Measurements from ENCODE around the gene DDI2. TPM values are rescaled to one million over a fixed set of nuclear protein-coding genes. Genes with fewer than 3 reads are reported as not detected.
A peak's percentile ranks its signal among the peaks of the same experiment; 100 is the strongest.
"Not testable (repeated sequence)": the region's sequence is repeated elsewhere in the genome, so short reads cannot be mapped to it uniquely, and the experiment has no call there.

The DDI2 gene
- total and polyA plus RNA-seq, 4 donors: 9.5 to 72.5 (median 42.0) TPM

GRCh38 chr1:15603050-15603965 lies 13.9 kb upstream of the DDI2 start:
- peak; percentile 92 for DNase-seq (ENCODE audit: low spot score)
- H3K9ac ChIP-seq (ENCODE audit: low read depth in 1 of 2, low read length in 2 of 2): peak overlapping the region in 1 of 2 donors; percentile 68
- TF ChIP-seq FOXA2 (IDR thresholded peaks at IDR 0.05) (peak; percentile 28), ATF3 (IDR thresholded peaks at IDR 0.05) (peak; percentile 23), HNF4A (conservative IDR thresholded peaks at IDR 0.05) (peak in 1 of 2 donors; percentile 15), MAX (IDR thresholded peaks at IDR 0.05) (peak; percentile 69), RAD21 (IDR thresholded peaks at IDR 0.05) (peak in 1 of 2 donors; percentile 16), HNF4G (IDR thresholded peaks at IDR 0.05) (no peak), SP1 (IDR thresholded peaks at IDR 0.05) (peak; percentile 69), JUND (IDR thresholded peaks at IDR 0.05) (no peak)
- TF ChIP-seq, protein P1, sequence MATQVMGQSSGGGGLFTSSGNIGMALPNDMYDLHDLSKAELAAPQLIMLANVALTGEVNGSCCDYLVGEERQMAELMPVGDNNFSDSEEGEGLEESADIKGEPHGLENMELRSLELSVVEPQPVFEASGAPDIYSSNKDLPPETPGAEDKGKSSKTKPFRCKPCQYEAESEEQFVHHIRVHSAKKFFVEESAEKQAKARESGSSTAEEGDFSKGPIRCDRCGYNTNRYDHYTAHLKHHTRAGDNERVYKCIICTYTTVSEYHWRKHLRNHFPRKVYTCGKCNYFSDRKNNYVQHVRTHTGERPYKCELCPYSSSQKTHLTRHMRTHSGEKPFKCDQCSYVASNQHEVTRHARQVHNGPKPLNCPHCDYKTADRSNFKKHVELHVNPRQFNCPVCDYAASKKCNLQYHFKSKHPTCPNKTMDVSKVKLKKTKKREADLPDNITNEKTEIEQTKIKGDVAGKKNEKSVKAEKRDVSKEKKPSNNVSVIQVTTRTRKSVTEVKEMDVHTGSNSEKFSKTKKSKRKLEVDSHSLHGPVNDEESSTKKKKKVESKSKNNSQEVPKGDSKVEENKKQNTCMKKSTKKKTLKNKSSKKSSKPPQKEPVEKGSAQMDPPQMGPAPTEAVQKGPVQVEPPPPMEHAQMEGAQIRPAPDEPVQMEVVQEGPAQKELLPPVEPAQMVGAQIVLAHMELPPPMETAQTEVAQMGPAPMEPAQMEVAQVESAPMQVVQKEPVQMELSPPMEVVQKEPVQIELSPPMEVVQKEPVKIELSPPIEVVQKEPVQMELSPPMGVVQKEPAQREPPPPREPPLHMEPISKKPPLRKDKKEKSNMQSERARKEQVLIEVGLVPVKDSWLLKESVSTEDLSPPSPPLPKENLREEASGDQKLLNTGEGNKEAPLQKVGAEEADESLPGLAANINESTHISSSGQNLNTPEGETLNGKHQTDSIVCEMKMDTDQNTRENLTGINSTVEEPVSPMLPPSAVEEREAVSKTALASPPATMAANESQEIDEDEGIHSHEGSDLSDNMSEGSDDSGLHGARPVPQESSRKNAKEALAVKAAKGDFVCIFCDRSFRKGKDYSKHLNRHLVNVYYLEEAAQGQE (IDR thresholded peaks at IDR 0.05): peak; percentile 39
- TF ChIP-seq, protein P2, sequence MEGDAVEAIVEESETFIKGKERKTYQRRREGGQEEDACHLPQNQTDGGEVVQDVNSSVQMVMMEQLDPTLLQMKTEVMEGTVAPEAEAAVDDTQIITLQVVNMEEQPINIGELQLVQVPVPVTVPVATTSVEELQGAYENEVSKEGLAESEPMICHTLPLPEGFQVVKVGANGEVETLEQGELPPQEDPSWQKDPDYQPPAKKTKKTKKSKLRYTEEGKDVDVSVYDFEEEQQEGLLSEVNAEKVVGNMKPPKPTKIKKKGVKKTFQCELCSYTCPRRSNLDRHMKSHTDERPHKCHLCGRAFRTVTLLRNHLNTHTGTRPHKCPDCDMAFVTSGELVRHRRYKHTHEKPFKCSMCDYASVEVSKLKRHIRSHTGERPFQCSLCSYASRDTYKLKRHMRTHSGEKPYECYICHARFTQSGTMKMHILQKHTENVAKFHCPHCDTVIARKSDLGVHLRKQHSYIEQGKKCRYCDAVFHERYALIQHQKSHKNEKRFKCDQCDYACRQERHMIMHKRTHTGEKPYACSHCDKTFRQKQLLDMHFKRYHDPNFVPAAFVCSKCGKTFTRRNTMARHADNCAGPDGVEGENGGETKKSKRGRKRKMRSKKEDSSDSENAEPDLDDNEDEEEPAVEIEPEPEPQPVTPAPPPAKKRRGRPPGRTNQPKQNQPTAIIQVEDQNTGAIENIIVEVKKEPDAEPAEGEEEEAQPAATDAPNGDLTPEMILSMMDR (IDR thresholded peaks at IDR 0.05; ENCODE audit: low read depth, low read length, missing input control): no peak

GRCh38 chr1:15603966-15604282 lies 13.3 kb upstream of the DDI2 start:
- H3K9ac ChIP-seq (ENCODE audit: low read depth in 1 of 2, low read length in 2 of 2): peak overlapping the region in 1 of 2 donors; percentile 36
- H3K27ac ChIP-seq (ENCODE audit: low read depth in 1 of 2, low read length in 2 of 2): peak overlapping the region; percentile 70 to 86
- peaks cover 3 to 37% (median 25%) of the 10 kb centered on the region in 4 donors for H3K4me1 ChIP-seq (ENCODE audit: control insufficient read depth in 4 of 4, insufficient read depth in 4 of 4, low read length in 3 of 4)
- H3K36me3 ChIP-seq (ENCODE audit: control insufficient read depth in 4 of 4, insufficient read depth in 3 of 4, low read depth in 1 of 4, low read length in 3 of 4); DNase-seq (ENCODE audit: low spot score); H3K27me3 ChIP-seq (ENCODE audit: control insufficient read depth in 4 of 4, insufficient read depth in 4 of 4, low read length in 3 of 4); H3K9me3 ChIP-seq (ENCODE audit: control insufficient read depth in 4 of 4, low read length in 3 of 4): not testable (repeated sequence)
- WGBS: 47% methylated on average over 13 of the region's 13 CpGs
- TF ChIP-seq HNF4A (conservative IDR thresholded peaks at IDR 0.05): peak in 1 of 2 donors; percentile 1
- TF ChIP-seq RXRA (IDR thresholded peaks at IDR 0.05): peak; percentile 28 to 42
- TF ChIP-seq FOXA2 (IDR thresholded peaks at IDR 0.05): peak; percentile 9
- peak overlapping the region; percentile 67 to 97 (median 75) for H3K4me3 ChIP-seq (ENCODE audit: low read depth in 1 of 3, low read length in 3 of 3)

More at GRCh38 chr1:15603050-15603965, 13.9 kb upstream of the DDI2 start:
- Histone ChIP-seq H3K9me3 (ENCODE audit: control insufficient read depth in 4 of 4, low read length in 3 of 4) (no peaks in the 10 kb centered on the region), H3K27ac (ENCODE audit: low read depth in 1 of 2, low read length in 2 of 2) (peak overlapping the region; percentile 70 to 86), H3K4me1 (ENCODE audit: control insufficient read depth in 4 of 4, insufficient read depth in 4 of 4, low read length in 3 of 4) (peaks cover 3 to 37% (median 25%) of the 10 kb centered on the region in 4 donors), H3K36me3 (ENCODE audit: control insufficient read depth in 4 of 4, insufficient read depth in 3 of 4, low read depth in 1 of 4, low read length in 3 of 4) (no peaks in the 10 kb centered on the region), H3K27me3 (ENCODE audit: control insufficient read depth in 4 of 4, insufficient read depth in 4 of 4, low read length in 3 of 4) (no peaks in the 10 kb centered on the region), H3K4me3 (ENCODE audit: low read depth in 1 of 3, low read length in 3 of 3) (peak overlapping the region; percentile 67 to 97 (median 75))
- 2% methylated on average over 56 of the region's 56 CpGs for WGBS

GRCh38 chr1:15604400-15604799 lies 12.9 kb upstream of the DDI2 start:
- H3K36me3 ChIP-seq (ENCODE audit: control insufficient read depth in 4 of 4, insufficient read depth in 3 of 4, low read depth in 1 of 4, low read length in 3 of 4): not testable (repeated sequence)
- WGBS: 97% methylated on average over 21 of the region's 21 CpGs

More at GRCh38 chr1:15604400-15604799, 12.9 kb upstream of the DDI2 start:
- H3K4me3 ChIP-seq (ENCODE audit: low read depth in 1 of 3, low read length in 3 of 3); DNase-seq (ENCODE audit: low spot score); H3K27me3 ChIP-seq (ENCODE audit: control insufficient read depth in 4 of 4, insufficient read depth in 4 of 4, low read length in 3 of 4); H3K9ac ChIP-seq (ENCODE audit: low read depth in 1 of 2, low read length in 2 of 2); H3K9me3 ChIP-seq (ENCODE audit: control insufficient read depth in 4 of 4, low read length in 3 of 4): not testable (repeated sequence)
- Histone ChIP-seq H3K4me1 (ENCODE audit: control insufficient read depth in 4 of 4, insufficient read depth in 4 of 4, low read length in 3 of 4) (peaks cover 3 to 37% (median 25%) of the 10 kb centered on the region in 4 donors), H3K27ac (ENCODE audit: low read depth in 1 of 2, low read length in 2 of 2) (peak overlapping the region in 1 of 2 donors; percentile 70)
